Kidney epithelial cell (primary cell): ENCODE measurements around the gene PRX. TPM values are rescaled to one million over a fixed set of nuclear protein-coding genes. Genes with fewer than 3 reads are reported as not detected.

Experiments
- DNase-seq: peaks from one replicate; pipeline ENCODE4 v3.0.0-alpha.2; 2010; ENCODE audit warnings: low read depth
- H3K27me3 ChIP-seq: 2 replicates; pipeline ENCODE4 v1.6.0; 2011; ENCODE audit warnings: low read length; ENCODE audit not compliant: control insufficient read depth, insufficient read depth
- H3K36me3 ChIP-seq: 2 replicates; pipeline ENCODE4 v1.5.1; 2011; ENCODE audit warnings: low read length; ENCODE audit not compliant: control insufficient read depth, insufficient read depth
- H3K4me3 ChIP-seq: 2 replicates; pipeline ENCODE4 v1.5.1; 2011; ENCODE audit warnings: low read depth, mild to moderate bottlenecking, control low read depth, low read length
- CTCF ChIP-seq: IDR thresholded peaks from 2 replicates; pipeline ENCODE4 v1.5.1; 2011; ENCODE audit warnings: mild to moderate bottlenecking, moderate library complexity, low read length, control low read depth, inconsistent platforms; ENCODE audit not compliant: insufficient read depth, poor library complexity, severe bottlenecking
- total RNA-seq: library from RNA; depleted of rRNA; stranded (reverse); fragments of >200 nt; gene quantifications from 2 replicates; pipeline ENCODE4 v1.2.3, GENCODE V29; 2015

Gene PRX
- total RNA-seq, 1 donor from 2014 or later = 2.7 TPM

GRCh38 chr19:40360020-40360707 lies 53.0 kb downstream of the PRX start:
- no peak for TF ChIP-seq CTCF
- H3K36me3 ChIP-seq = peaks cover 1% of the 10 kb centered on the region
- no peaks in the 10 kb centered on the region for H3K27me3 ChIP-seq
- no peak for DNase-seq
- H3K4me3 ChIP-seq = no peak overlapping the region

GRCh38 chr19:40358773-40359172 lies 54.4 kb downstream of the PRX start:
- no peak for DNase-seq
- Histone ChIP-seq H3K4me3 (no peak overlapping the region), H3K36me3 (peaks cover 1% of the 10 kb centered on the region), H3K27me3 (no peaks in the 10 kb centered on the region)
- no peak for TF ChIP-seq CTCF

DNA sequence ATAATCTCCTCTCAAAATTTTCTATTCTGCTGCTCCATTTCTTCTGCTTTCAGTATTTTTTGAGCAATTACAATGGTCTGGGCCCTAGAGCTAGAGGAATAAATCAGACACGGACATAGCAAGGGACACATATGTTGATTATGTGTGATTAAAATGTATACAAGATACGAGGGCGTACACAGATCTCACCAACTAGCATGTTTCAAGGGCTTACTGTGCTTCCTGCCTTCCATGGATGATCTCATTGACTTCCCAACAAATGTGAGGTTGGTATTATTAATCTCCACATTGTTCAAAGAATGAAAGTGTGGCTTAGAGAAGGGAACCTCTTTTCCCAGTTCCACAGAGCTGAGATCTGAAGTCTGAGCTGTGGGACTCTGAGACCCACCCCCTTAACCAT lies 55.5 kb downstream of the PRX start:
- peaks cover 1% of the 10 kb centered on the region for H3K36me3 ChIP-seq
- no peaks in the 10 kb centered on the region for H3K27me3 ChIP-seq
- no peak overlapping the region for H3K4me3 ChIP-seq
- TF ChIP-seq CTCF = no peak
- no peak for DNase-seq

- DNase-seq = no peak
- TF ChIP-seq CTCF = no peak
- H3K36me3 ChIP-seq = no peaks in the 10 kb centered on the region
- no peaks in the 10 kb centered on the region for H3K27me3 ChIP-seq
- H3K4me3 ChIP-seq = no peak overlapping the region
Measured at GRCh38 chr19:40356681-40357595, 56.2 kb downstream of the PRX start.

DNA sequence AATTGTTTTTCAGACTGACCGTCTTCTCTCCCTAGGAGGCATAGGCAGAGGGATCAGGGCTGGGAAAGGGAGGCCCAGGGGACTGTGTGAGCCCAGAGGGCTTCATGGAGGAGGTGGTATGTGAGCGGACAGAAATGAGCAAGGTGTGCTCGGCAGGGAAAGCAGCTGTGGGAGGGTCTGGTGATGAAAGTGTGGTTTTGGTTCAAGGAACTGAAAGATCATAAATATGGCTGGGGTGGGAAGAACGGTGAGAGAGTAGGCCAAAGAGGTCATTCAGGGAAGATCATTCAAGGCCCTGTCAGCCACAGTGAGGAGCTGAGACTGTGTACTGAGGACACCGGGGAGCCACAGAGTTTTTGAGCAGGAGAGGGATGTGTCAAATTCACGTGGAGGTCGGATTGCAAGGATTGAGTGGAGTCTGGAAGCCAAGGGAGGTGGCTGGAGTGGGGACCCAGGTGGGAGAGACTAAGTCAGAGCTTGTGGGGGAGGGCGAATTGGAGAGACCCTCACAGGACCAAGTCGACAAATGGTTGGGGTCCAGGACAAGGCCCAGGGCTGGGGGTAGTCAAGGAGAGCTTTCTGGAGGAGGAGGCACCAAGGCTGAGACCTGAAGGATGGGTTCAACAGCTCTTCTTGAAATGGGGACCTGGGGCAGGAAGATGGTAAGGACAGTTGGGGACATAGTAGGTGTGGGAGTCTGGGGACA lies 57.0 kb downstream of the PRX start:
- no peaks in the 10 kb centered on the region for H3K36me3 ChIP-seq
- TF ChIP-seq CTCF = no peak
- no peaks in the 10 kb centered on the region for H3K27me3 ChIP-seq
- no peak overlapping the region for H3K4me3 ChIP-seq
- DNase-seq = no peak
